NCI-H2171 (cell line): ENCODE measurements around the gene PPP1R1C.
"Not testable (repeated sequence)": the region's sequence is repeated elsewhere in the genome, so short reads cannot be mapped to it uniquely, and the experiment has no call there.

Source experiments
- DNase-seq: peaks from one replicate; lab custom pipeline; 2025; lab: John Stamatoyannopoulos, UW

The PPP1R1C gene

GRCh38 chr2:181985632-181986205, at the start of gene PPP1R1C:
Gene PPP1R1C, plus strand, starts transcription at chr2:181985853. Its CDS starts 258 bp downstream, at chr2:181986111.
- no peak for DNase-seq

- no peak for DNase-seq
Observed at GRCh38 chr2:181937473-181937872, 48.2 kb upstream of the PPP1R1C start.

GRCh38 chr2:181943411-181944124, 42.1 kb upstream of the PPP1R1C start:
- no peak for DNase-seq

GRCh38 chr2:181944164-181944913, 41.3 kb upstream of the PPP1R1C start:
- DNase-seq, result no peak

GRCh38 chr2:181944914-181945291, 40.8 kb upstream of the PPP1R1C start:
- no peak for DNase-seq

GRCh38 chr2:181946444-181947127, 39.1 kb upstream of the PPP1R1C start:
- DNase-seq, result no peak

GRCh38 chr2:181947273-181947672, 38.4 kb upstream of the PPP1R1C start:
- DNase-seq, result no peak

GRCh38 chr2:181948227-181948626, 37.4 kb upstream of the PPP1R1C start:
- DNase-seq, result no peak

GRCh38 chr2:181949047-181949446, 36.6 kb upstream of the PPP1R1C start:
- no peak for DNase-seq

- no peak for DNase-seq
Observed at GRCh38 chr2:181952404-181953226, 33.0 kb upstream of the PPP1R1C start.

GRCh38 chr2:181953881-181954537, 31.6 kb upstream of the PPP1R1C start:
- DNase-seq, result no peak

GRCh38 chr2:181954538-181954883, 31.1 kb upstream of the PPP1R1C start:
- no peak for DNase-seq

GRCh38 chr2:181955010-181955409, 30.6 kb upstream of the PPP1R1C start:
- no peak for DNase-seq

- not testable (repeated sequence) for DNase-seq
Observed at GRCh38 chr2:181955866-181956265, 29.8 kb upstream of the PPP1R1C start.

- no peak for DNase-seq
Observed at GRCh38 chr2:181957668-181958067, 28.0 kb upstream of the PPP1R1C start.

- no peak for DNase-seq
Observed at GRCh38 chr2:181958726-181959125, 26.9 kb upstream of the PPP1R1C start.

GRCh38 chr2:181959508-181959907, 26.1 kb upstream of the PPP1R1C start:
- DNase-seq, result no peak

- not testable (repeated sequence) for DNase-seq
Observed at GRCh38 chr2:181961167-181961566, 24.5 kb upstream of the PPP1R1C start.

- no peak for DNase-seq
Observed at GRCh38 chr2:181962142-181962541, 23.5 kb upstream of the PPP1R1C start.

GRCh38 chr2:181970160-181970794, 15.4 kb upstream of the PPP1R1C start:
- no peak for DNase-seq

GRCh38 chr2:181971032-181971431, 14.6 kb upstream of the PPP1R1C start:
- no peak for DNase-seq
